Measurements from ENCODE around the gene BARX1.

- TF ChIP-seq NKRF (conservative IDR thresholded peaks at IDR 0.05), result no peak
- no peak for TF ChIP-seq SMC3 (IDR thresholded peaks at IDR 0.05; ENCODE audit: borderline replicate concordance, low read length)
- no peak for TF ChIP-seq CEBPB (IDR thresholded peaks at IDR 0.05; ENCODE audit: borderline replicate concordance in 1 of 2, low read depth in 2 of 2, low read length in 2 of 2)
- TF ChIP-seq POLR2A (IDR thresholded peaks at IDR 0.05; ENCODE audit: low read depth, low read length), result no peak
- TF ChIP-seq CTCF (IDR thresholded peaks at IDR 0.05 in 2 of 3, conservative IDR thresholded peaks at IDR 0.05 in 1 of 3; ENCODE audit: control insufficient read depth in 2 of 3, extremely low read depth in 1 of 3, insufficient read depth in 1 of 3, low read depth in 3 of 3, low read length in 3 of 3), result no peak
- TF ChIP-seq TCF7 (IDR thresholded peaks at IDR 0.05; ENCODE audit: borderline replicate concordance), result no peak
- TF ChIP-seq MYC (IDR thresholded peaks at IDR 0.05; ENCODE audit: insufficient read depth, insufficient read length, insufficient replicate concordance, low read length, severe bottlenecking), result no peak
- no peak for TF ChIP-seq BCL3 (IDR thresholded peaks at IDR 0.05; ENCODE audit: borderline replicate concordance, insufficient read depth, low read depth, low read length, poor library complexity, severe bottlenecking)
- TF ChIP-seq REST (IDR thresholded peaks at IDR 0.05; ENCODE audit: low read depth, low read length), result no peak
- TF ChIP-seq ATF3 (IDR thresholded peaks at IDR 0.05; ENCODE audit: borderline replicate concordance, extremely low read depth, low read depth, low read length), result no peak
- no peak for TF ChIP-seq RBBP5 (conservative IDR thresholded peaks at IDR 0.05)
Measured at GRCh38 chr9:93902780-93903655, 52.1 kb downstream of the BARX1 start.
